DMS 273 treated with DMSO at 0.1 percent for 48 hours (cell line): Measurements from ENCODE around the gene ASTN2.

ENCODE experiments used
- DNase-seq: peaks from one replicate; lab custom pipeline; 2025; lab: John Stamatoyannopoulos, UW

Gene ASTN2

GRCh38 chr9:117414906-117415331, at the start of gene ASTN2:
ASTN2 (minus strand) TSS chr9:117415057; CDS start chr9:117414938, 119 bp downstream.
- no peak for DNase-seq

GRCh38 chr9:117462861-117463260, 48.0 kb upstream of the ASTN2 start:
- peak; percentile 77 for DNase-seq

GRCh38 chr9:117461386-117461785, 46.5 kb upstream of the ASTN2 start:
- DNase-seq: no peak

GRCh38 chr9:117460743-117461142, 45.9 kb upstream of the ASTN2 start:
- DNase-seq: no peak

- no peak for DNase-seq
Measured at GRCh38 chr9:117459913-117460312, 45.1 kb upstream of the ASTN2 start.

- peak; percentile 71 for DNase-seq
Measured at GRCh38 chr9:117458066-117458465, 43.2 kb upstream of the ASTN2 start.

- DNase-seq: no peak
Measured at GRCh38 chr9:117454711-117455110, 39.9 kb upstream of the ASTN2 start.

GRCh38 chr9:117453737-117454136, 38.9 kb upstream of the ASTN2 start:
- no peak for DNase-seq

- no peak for DNase-seq
Measured at GRCh38 chr9:117451311-117451710, 36.5 kb upstream of the ASTN2 start.

- DNase-seq: no peak
Measured at GRCh38 chr9:117448066-117448465, 33.2 kb upstream of the ASTN2 start.

- DNase-seq: no peak
Measured at GRCh38 chr9:117445631-117446030, 30.8 kb upstream of the ASTN2 start.

- DNase-seq: no peak
Measured at GRCh38 chr9:117444501-117444900, 29.6 kb upstream of the ASTN2 start.

GRCh38 chr9:117437283-117437682, 22.4 kb upstream of the ASTN2 start:
- DNase-seq: no peak

GRCh38 chr9:117435630-117436261, 20.9 kb upstream of the ASTN2 start:
- DNase-seq: no peak

- no peak for DNase-seq
Measured at GRCh38 chr9:117434566-117434965, 19.7 kb upstream of the ASTN2 start.

- no peak for DNase-seq
Measured at GRCh38 chr9:117430813-117431212, 16.0 kb upstream of the ASTN2 start.

GRCh38 chr9:117427357-117427913, 12.6 kb upstream of the ASTN2 start:
- DNase-seq: no peak

- DNase-seq: no peak
Measured at GRCh38 chr9:117425566-117425965, 10.7 kb upstream of the ASTN2 start.

GRCh38 chr9:117424291-117424690, 9.4 kb upstream of the ASTN2 start:
- DNase-seq: no peak

- DNase-seq: no peak
Measured at GRCh38 chr9:117418111-117418510, 3.3 kb upstream of the ASTN2 start.

GRCh38 chr9:117416856-117417255, 2.0 kb upstream of the ASTN2 start:
- no peak for DNase-seq

GRCh38 chr9:117415358-117415914, 579 bp upstream of the ASTN2 start:
- DNase-seq: no peak

GRCh38 chr9:117414220-117414905, 494 bp downstream of the ASTN2 start:
- peak; percentile 16 for DNase-seq
